ENCODE results near the gene ARPP19.

Gene ARPP19

GRCh38 chr15:52540374-52541012, 28.3 kb downstream of the ARPP19 start:
- no peak for TF ChIP-seq ZFX (IDR thresholded peaks at IDR 0.05)

DNA sequence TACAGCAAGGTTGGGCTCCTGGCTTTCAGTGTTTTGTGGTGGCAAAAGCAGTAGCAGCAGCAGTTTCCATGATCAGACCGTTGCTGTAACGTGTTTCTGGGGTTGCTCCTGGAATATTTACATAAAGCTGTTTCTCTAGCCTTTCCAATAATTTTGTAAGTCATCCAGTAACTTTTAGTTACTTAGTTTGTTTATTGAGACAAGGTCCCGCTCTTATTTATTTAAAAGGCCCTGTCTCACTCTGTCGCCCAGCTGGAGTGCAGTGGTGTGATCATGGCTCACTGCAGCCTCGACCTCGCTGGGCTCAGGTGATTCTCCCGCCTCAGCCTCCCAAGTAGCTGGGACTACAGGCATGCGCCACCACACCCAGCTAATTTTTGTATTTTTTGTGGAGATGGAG, 31.4 kb downstream of the ARPP19 start:
- TF ChIP-seq, protein P1, sequence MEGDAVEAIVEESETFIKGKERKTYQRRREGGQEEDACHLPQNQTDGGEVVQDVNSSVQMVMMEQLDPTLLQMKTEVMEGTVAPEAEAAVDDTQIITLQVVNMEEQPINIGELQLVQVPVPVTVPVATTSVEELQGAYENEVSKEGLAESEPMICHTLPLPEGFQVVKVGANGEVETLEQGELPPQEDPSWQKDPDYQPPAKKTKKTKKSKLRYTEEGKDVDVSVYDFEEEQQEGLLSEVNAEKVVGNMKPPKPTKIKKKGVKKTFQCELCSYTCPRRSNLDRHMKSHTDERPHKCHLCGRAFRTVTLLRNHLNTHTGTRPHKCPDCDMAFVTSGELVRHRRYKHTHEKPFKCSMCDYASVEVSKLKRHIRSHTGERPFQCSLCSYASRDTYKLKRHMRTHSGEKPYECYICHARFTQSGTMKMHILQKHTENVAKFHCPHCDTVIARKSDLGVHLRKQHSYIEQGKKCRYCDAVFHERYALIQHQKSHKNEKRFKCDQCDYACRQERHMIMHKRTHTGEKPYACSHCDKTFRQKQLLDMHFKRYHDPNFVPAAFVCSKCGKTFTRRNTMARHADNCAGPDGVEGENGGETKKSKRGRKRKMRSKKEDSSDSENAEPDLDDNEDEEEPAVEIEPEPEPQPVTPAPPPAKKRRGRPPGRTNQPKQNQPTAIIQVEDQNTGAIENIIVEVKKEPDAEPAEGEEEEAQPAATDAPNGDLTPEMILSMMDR (conservative IDR thresholded peaks at IDR 0.05) = no peak
- TF ChIP-seq ZFX (IDR thresholded peaks at IDR 0.05) = no peak
- H3K27ac ChIP-seq = no peak overlapping the region

More at GRCh38 chr15:52540374-52541012, 28.3 kb downstream of the ARPP19 start:
- H3K27ac ChIP-seq = no peak overlapping the region

GRCh38 chr15:52532427-52532826, 36.4 kb downstream of the ARPP19 start:
- no peak for TF ChIP-seq ZFX (IDR thresholded peaks at IDR 0.05)
- TF ChIP-seq, protein P1 (conservative IDR thresholded peaks at IDR 0.05) = no peak
- no peak overlapping the region for H3K27ac ChIP-seq

- no peak overlapping the region for H3K27ac ChIP-seq
- TF ChIP-seq ZFX (IDR thresholded peaks at IDR 0.05) = no peak
- TF ChIP-seq, protein P1 (conservative IDR thresholded peaks at IDR 0.05) = no peak
These were observed 38.9 kb downstream of the ARPP19 start for GRCh38 chr15:52529940-52530339.

- peak overlapping the region; percentile 56 for H3K27ac ChIP-seq
- TF ChIP-seq ZFX (IDR thresholded peaks at IDR 0.05) = no peak
- TF ChIP-seq, protein P1 (conservative IDR thresholded peaks at IDR 0.05) = no peak
These were observed 39.4 kb downstream of the ARPP19 start for GRCh38 chr15:52529341-52529924.

DNA sequence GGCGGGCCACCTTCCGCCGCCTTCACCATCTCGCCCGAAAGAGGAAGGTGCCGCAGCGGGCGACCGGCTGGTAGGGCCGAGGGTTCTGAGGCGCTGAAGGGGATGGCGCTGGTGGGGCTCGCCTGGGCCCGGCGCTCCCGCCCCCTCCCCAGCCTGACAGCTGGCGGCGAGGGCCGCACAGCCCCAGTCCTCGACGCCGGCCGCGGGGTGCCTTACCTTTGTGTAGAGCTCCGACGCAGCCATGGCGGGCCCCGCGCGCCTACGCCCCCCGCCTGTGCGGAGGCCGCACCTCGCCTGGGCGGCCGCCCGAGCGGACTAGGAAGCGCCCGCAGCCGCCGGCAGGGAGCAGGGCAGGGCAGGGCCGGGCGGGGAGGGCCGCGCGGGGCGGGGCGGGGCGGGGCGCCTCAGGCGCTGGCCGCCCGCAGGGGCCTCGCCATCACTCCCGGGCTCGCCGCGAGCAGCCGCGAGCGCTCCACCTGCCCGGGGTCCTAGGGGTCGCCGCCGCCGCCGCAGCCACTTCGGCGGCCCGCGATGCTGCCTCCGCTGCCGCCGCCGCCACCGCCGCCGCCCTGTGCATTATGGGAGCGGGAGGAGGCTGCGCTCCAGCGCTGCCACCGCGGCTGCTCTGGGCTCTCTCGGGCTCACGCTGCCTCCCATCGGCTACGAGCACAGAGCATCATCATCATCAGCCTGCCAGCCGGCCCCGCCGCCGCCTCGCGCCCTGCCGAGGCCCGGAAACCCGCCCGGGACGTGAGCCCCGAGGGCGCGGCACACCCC, 40.1 kb downstream of the ARPP19 start, which contains the start of gene MYO5A:
Gene MYO5A (minus strand): TSS at position 317 of the 777 bp plus-strand sequence. CDS start 74 bp downstream, at position 243.
- peak within 1 kb of the TSS; percentile 56 for H3K27ac ChIP-seq
- TF ChIP-seq ZFX (IDR thresholded peaks at IDR 0.05) = peak; percentile 80
- TF ChIP-seq, protein P1 (conservative IDR thresholded peaks at IDR 0.05) = peak; percentile 60

GRCh38 chr15:52527911-52528563, 40.8 kb downstream of the ARPP19 start:
- H3K27ac ChIP-seq = peak overlapping the region; percentile 56
- no peak for TF ChIP-seq ZFX (IDR thresholded peaks at IDR 0.05)
- TF ChIP-seq, protein P1 (conservative IDR thresholded peaks at IDR 0.05) = no peak

All from C4-2B (cell line).